ENCODE measurements around the gene FITM2.
"Not testable (repeated sequence)": the region's sequence is repeated elsewhere in the genome, so short reads cannot be mapped to it uniquely, and the experiment has no call there.

FITM2 gene

DNA sequence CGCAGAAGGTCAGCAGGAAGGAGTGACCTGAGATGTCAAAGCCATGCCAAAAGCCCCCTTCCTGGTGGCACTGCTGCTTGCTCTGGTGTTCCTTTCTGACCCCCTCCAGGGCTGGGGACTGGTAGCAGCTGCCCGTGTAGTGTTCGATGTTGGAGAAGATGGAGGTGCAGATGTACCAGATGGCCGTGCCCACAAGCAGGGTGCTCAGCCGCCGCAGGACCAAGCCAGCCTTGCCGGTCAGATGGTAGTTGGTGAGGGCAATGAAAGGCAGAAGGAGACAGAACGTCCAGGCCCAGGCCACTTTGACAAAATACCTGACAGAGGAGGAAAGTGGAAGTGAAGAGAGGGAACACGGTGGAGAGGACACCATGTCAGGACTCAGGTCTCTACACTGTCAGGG lies 4.1 kb downstream of the FITM2 start:
- Histone ChIP-seq H3K4me3 (ENCODE audit: insufficient read depth, low read depth, low read length, poor library complexity, severe bottlenecking) (no peak overlapping the region), H3K27me3 (replicated peaks; ENCODE audit: control insufficient read depth, insufficient read depth, low read length, poor library complexity, severe bottlenecking) (no peaks in the 10 kb centered on the region), H3K9me3 (ENCODE audit: control insufficient read depth, low read length) (no peaks in the 10 kb centered on the region), H3K36me3 (ENCODE audit: control insufficient read depth, insufficient read depth, low read length) (no peaks in the 10 kb centered on the region), H3K4me1 (ENCODE audit: control insufficient read depth, insufficient read depth, low read length, poor library complexity, severe bottlenecking) (peaks cover 12% of the 10 kb centered on the region), H3K27ac (ENCODE audit: insufficient read depth, low read length, poor library complexity, severe bottlenecking) (no peak overlapping the region)
- DNase-seq = no peak

DNA sequence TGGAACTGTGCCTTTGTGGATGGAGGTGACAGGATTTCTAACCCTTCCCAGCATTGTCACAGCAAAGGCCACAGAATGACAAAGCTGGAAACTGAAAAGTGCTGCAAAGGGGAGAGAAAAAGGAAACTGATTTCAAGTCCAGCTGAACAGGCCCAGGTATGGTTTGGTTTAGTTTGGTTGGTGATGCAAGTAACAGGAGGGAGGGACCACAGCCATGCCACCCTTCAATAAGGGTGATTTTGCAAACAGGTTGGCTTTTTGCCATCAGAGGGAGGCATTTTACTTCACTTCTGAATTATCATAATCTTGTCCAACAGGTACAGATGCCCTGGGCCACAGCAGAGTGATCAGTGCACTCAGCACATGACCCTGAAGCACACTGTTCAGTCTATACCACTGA lies 6.6 kb downstream of the FITM2 start:
- Histone ChIP-seq H3K4me3 (ENCODE audit: insufficient read depth, low read depth, low read length, poor library complexity, severe bottlenecking) (no peak overlapping the region), H3K27me3 (replicated peaks; ENCODE audit: control insufficient read depth, insufficient read depth, low read length, poor library complexity, severe bottlenecking) (no peaks in the 10 kb centered on the region), H3K9me3 (ENCODE audit: control insufficient read depth, low read length) (no peaks in the 10 kb centered on the region), H3K4me1 (ENCODE audit: control insufficient read depth, insufficient read depth, low read length, poor library complexity, severe bottlenecking) (no peaks in the 10 kb centered on the region), H3K36me3 (ENCODE audit: control insufficient read depth, insufficient read depth, low read length) (no peaks in the 10 kb centered on the region), H3K27ac (ENCODE audit: insufficient read depth, low read length, poor library complexity, severe bottlenecking) (no peak overlapping the region)
- DNase-seq = no peak

DNA sequence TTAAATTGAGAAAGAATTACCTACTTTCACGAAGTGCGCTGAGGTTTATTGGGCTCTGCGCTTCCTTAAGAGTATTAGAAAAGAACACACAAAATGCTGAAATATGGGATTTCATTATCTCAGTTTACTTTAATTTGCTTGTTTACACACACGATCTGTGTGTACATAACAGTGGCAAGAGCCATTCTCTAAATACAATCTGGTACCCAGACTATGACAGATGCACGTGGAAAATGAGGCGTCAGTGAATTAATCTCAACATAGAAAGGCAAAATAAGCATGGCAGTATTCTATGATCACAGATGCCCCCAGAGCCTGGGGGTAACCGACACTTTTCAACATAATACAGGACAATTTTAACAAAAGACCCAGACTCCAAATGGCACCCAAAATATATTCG lies 8.3 kb downstream of the FITM2 start:
- Histone ChIP-seq H3K4me1 (ENCODE audit: control insufficient read depth, insufficient read depth, low read length, poor library complexity, severe bottlenecking) (no peaks in the 10 kb centered on the region), H3K27ac (ENCODE audit: insufficient read depth, low read length, poor library complexity, severe bottlenecking) (no peak overlapping the region), H3K27me3 (replicated peaks; ENCODE audit: control insufficient read depth, insufficient read depth, low read length, poor library complexity, severe bottlenecking) (no peaks in the 10 kb centered on the region), H3K36me3 (ENCODE audit: control insufficient read depth, insufficient read depth, low read length) (no peaks in the 10 kb centered on the region), H3K9me3 (ENCODE audit: control insufficient read depth, low read length) (no peaks in the 10 kb centered on the region), H3K4me3 (ENCODE audit: insufficient read depth, low read depth, low read length, poor library complexity, severe bottlenecking) (no peak overlapping the region)
- DNase-seq = no peak

DNA sequence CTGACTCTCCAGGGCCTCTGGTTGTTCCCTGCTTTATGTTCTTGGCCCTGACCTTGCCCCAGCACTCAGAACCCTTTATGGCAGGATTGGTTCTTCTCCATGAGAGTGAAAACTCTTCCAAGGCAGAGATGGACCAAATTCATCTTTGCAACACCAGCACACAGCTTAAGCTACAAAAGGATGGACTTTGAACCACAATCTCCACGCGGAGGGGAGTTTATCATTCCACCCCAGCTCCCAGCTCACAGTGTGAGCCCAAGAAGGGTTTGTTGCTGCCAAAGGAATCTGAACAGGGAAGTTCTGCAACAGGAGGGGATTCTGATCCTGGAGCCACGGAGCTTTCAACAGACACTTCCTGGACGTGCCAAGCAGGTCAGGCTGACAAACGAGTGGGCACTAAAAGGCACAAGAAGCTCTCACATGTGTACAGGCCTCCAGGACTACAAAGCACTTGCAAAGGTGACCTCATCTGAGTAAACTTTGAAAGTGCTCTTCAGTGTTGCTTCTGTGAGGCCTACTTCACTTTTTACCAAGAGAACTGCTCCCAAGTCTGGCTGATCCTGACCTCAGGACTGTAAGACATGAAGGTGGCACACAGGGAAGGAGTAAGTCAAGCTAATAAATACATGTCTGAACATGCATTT lies 8.9 kb downstream of the FITM2 start:
- Histone ChIP-seq H3K36me3 (ENCODE audit: control insufficient read depth, insufficient read depth, low read length) (no peaks in the 10 kb centered on the region), H3K4me3 (ENCODE audit: insufficient read depth, low read depth, low read length, poor library complexity, severe bottlenecking) (no peak overlapping the region), H3K27me3 (replicated peaks; ENCODE audit: control insufficient read depth, insufficient read depth, low read length, poor library complexity, severe bottlenecking) (no peaks in the 10 kb centered on the region), H3K9me3 (ENCODE audit: control insufficient read depth, low read length) (no peaks in the 10 kb centered on the region), H3K4me1 (ENCODE audit: control insufficient read depth, insufficient read depth, low read length, poor library complexity, severe bottlenecking) (no peaks in the 10 kb centered on the region), H3K27ac (ENCODE audit: insufficient read depth, low read length, poor library complexity, severe bottlenecking) (no peak overlapping the region)
- no peak for DNase-seq

DNA sequence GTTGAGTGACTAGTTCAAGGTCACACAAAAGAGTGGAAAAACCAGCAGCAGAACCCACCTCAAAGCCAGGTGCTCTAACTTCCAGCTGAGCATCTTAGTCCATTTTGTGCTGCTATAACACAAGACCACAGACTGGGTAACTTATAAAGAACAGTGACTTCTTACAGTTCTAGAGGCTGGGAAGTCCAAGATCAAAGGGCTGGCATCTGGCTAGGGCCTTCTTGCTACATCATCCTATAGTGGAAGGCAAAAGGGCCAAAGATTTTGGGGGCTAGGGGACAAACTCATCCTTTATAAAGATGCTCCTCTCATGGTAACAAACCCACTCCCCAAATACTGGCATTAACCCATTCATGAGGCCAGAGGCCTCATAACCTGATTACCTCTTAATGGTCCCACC lies 9.7 kb downstream of the FITM2 start:
- Histone ChIP-seq H3K27ac (ENCODE audit: insufficient read depth, low read length, poor library complexity, severe bottlenecking) (no peak overlapping the region), H3K4me3 (ENCODE audit: insufficient read depth, low read depth, low read length, poor library complexity, severe bottlenecking) (no peak overlapping the region), H3K9me3 (ENCODE audit: control insufficient read depth, low read length) (no peaks in the 10 kb centered on the region), H3K27me3 (replicated peaks; ENCODE audit: control insufficient read depth, insufficient read depth, low read length, poor library complexity, severe bottlenecking) (no peaks in the 10 kb centered on the region), H3K36me3 (ENCODE audit: control insufficient read depth, insufficient read depth, low read length) (no peaks in the 10 kb centered on the region), H3K4me1 (ENCODE audit: control insufficient read depth, insufficient read depth, low read length, poor library complexity, severe bottlenecking) (no peaks in the 10 kb centered on the region)
- DNase-seq = no peak

- not testable (repeated sequence) for H3K27ac ChIP-seq (ENCODE audit: insufficient read depth, low read length, poor library complexity, severe bottlenecking); H3K4me1 ChIP-seq (ENCODE audit: control insufficient read depth, insufficient read depth, low read length, poor library complexity, severe bottlenecking); H3K36me3 ChIP-seq (ENCODE audit: control insufficient read depth, insufficient read depth, low read length); DNase-seq; H3K27me3 ChIP-seq (replicated peaks; ENCODE audit: control insufficient read depth, insufficient read depth, low read length, poor library complexity, severe bottlenecking); H3K4me3 ChIP-seq (ENCODE audit: insufficient read depth, low read depth, low read length, poor library complexity, severe bottlenecking); H3K9me3 ChIP-seq (ENCODE audit: control insufficient read depth, low read length)
Measured at GRCh38 chr20:44299011-44299535, 11.9 kb downstream of the FITM2 start.

DNA sequence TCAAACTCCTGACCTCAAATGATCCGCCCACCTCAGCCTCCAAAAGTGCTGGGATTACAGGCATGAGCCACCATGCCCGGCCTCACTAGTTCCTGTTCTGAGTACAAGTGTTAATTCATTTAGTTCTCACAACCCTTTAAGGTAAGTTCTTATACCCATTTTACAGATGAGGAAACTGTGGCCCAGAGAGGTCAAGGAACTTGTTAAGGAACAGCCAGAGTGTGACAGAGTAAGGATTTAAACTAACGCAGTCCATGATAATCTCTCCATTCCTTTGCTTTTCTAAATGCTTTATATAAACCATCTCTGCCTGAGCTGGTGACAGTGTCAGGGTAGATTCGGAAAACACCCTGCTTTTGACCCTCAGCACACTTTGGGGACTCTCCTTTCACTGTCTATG lies 13.3 kb downstream of the FITM2 start:
- H3K4me1 ChIP-seq (ENCODE audit: control insufficient read depth, insufficient read depth, low read length, poor library complexity, severe bottlenecking) = no peaks in the 10 kb centered on the region
- H3K36me3 ChIP-seq (ENCODE audit: control insufficient read depth, insufficient read depth, low read length) = no peaks in the 10 kb centered on the region
- no peak overlapping the region for H3K27ac ChIP-seq (ENCODE audit: insufficient read depth, low read length, poor library complexity, severe bottlenecking)
- no peaks in the 10 kb centered on the region for H3K9me3 ChIP-seq (ENCODE audit: control insufficient read depth, low read length)
- H3K27me3 ChIP-seq (replicated peaks; ENCODE audit: control insufficient read depth, insufficient read depth, low read length, poor library complexity, severe bottlenecking) = no peaks in the 10 kb centered on the region
- DNase-seq = no peak
- no peak overlapping the region for H3K4me3 ChIP-seq (ENCODE audit: insufficient read depth, low read depth, low read length, poor library complexity, severe bottlenecking)

- H3K27ac ChIP-seq (ENCODE audit: insufficient read depth, low read length, poor library complexity, severe bottlenecking) = no peak overlapping the region
- DNase-seq = no peak
- no peaks in the 10 kb centered on the region for H3K36me3 ChIP-seq (ENCODE audit: control insufficient read depth, insufficient read depth, low read length)
- H3K27me3 ChIP-seq (replicated peaks; ENCODE audit: control insufficient read depth, insufficient read depth, low read length, poor library complexity, severe bottlenecking) = no peaks in the 10 kb centered on the region
- H3K9me3 ChIP-seq (ENCODE audit: control insufficient read depth, low read length) = no peaks in the 10 kb centered on the region
- no peaks in the 10 kb centered on the region for H3K4me1 ChIP-seq (ENCODE audit: control insufficient read depth, insufficient read depth, low read length, poor library complexity, severe bottlenecking)
- no peak overlapping the region for H3K4me3 ChIP-seq (ENCODE audit: insufficient read depth, low read depth, low read length, poor library complexity, severe bottlenecking)
Measured at GRCh38 chr20:44296011-44296410, 15.0 kb downstream of the FITM2 start.

GRCh38 chr20:44291754-44292153 lies 19.2 kb downstream of the FITM2 start:
- no peak for DNase-seq
- H3K9me3 ChIP-seq (ENCODE audit: control insufficient read depth, low read length) = no peaks in the 10 kb centered on the region
- H3K4me3 ChIP-seq (ENCODE audit: insufficient read depth, low read depth, low read length, poor library complexity, severe bottlenecking) = no peak overlapping the region
- H3K36me3 ChIP-seq (ENCODE audit: control insufficient read depth, insufficient read depth, low read length) = no peaks in the 10 kb centered on the region
- no peaks in the 10 kb centered on the region for H3K27me3 ChIP-seq (replicated peaks; ENCODE audit: control insufficient read depth, insufficient read depth, low read length, poor library complexity, severe bottlenecking)
- H3K27ac ChIP-seq (ENCODE audit: insufficient read depth, low read length, poor library complexity, severe bottlenecking) = no peak overlapping the region
- no peaks in the 10 kb centered on the region for H3K4me1 ChIP-seq (ENCODE audit: control insufficient read depth, insufficient read depth, low read length, poor library complexity, severe bottlenecking)

- Histone ChIP-seq H3K36me3 (ENCODE audit: control insufficient read depth, insufficient read depth, low read length) (no peaks in the 10 kb centered on the region), H3K9me3 (ENCODE audit: control insufficient read depth, low read length) (no peaks in the 10 kb centered on the region), H3K4me3 (ENCODE audit: insufficient read depth, low read depth, low read length, poor library complexity, severe bottlenecking) (no peak overlapping the region), H3K27ac (ENCODE audit: insufficient read depth, low read length, poor library complexity, severe bottlenecking) (no peak overlapping the region), H3K27me3 (replicated peaks; ENCODE audit: control insufficient read depth, insufficient read depth, low read length, poor library complexity, severe bottlenecking) (no peaks in the 10 kb centered on the region), H3K4me1 (ENCODE audit: control insufficient read depth, insufficient read depth, low read length, poor library complexity, severe bottlenecking) (no peaks in the 10 kb centered on the region)
- DNase-seq = no peak
Measured at GRCh38 chr20:44288252-44288651, 22.8 kb downstream of the FITM2 start.
